Measurements from ENCODE around the gene RPS21.

The RPS21 gene

DNA sequence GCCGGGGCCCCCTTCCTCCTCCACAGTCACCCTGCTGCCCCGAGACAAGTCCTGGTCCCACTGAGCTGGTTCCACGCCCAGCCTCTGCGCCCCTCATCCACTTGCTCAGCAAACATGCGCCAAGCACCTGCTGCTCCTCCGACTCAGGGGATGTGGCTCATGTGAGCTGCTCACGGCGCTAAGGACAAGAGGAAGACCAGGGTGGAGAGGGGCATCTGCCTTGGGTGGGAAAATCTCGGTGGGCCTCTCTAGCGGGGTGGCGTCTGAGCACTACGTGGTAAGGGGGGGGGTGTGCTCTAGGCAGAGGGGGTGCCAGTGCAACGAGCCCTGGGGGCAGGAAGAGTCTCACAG lies 24.3 kb upstream of the RPS21 start:
- no peak overlapping the region for H3K27ac ChIP-seq (replicated peaks)
- DNase-seq (ENCODE audit: low read depth in 1 of 2, low spot score in 1 of 2): no peak

DNA sequence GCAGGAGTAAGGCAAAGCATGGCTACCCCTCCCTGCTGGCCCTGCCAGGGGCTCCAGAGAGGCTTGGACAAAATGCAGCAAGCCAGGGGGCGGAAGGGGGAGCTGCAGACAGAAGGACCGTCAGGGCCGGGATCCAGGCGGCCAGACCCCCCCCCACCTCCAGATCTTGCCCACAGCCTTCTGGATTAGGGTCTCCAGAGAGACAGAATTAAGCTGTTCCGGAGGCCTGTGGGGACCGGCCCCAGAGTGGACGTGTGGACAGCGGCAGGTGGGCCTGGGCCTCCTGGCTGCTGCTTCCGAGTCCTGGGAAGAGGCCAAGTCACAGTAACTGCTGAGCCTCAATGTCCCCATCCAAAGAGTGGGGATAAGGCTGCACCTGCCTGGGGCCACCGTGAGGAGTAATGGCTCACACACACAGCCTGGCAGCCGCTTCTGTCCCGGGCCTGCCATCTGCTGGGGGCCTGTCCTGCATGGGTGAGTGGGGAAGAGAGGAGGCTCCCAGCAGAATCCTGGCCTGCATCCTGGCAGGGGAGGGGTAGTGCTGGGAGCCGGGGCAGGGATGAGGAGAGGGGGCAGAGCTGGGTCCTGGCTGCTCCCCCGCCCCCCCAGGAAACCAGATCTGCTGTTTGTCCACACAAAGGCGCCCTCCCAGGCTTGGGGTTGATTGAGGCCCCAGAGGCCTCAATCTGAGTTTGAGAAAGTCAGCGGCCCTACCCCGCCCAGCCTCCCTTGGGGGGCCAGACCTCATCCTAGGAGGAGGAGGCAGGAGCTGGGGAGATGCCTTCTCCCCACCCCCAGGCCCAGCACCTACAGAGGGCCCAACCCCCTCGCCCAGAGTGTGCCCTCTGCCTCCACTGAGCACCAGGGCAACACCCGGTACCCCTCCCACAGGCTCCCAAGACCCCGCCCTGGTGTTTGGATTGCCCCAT lies 23.6 kb upstream of the RPS21 start:
- no peak for DNase-seq (ENCODE audit: low read depth in 1 of 2, low spot score in 1 of 2)
- Histone ChIP-seq H3K27ac (replicated peaks) (no peak overlapping the region), H3K27me3 (ENCODE audit: insufficient read depth, poor library complexity, severe bottlenecking) (peaks cover 29% of the 10 kb centered on the region), H3K4me3 (replicated peaks; ENCODE audit: insufficient read depth, low read length) (no peak overlapping the region)
- TF ChIP-seq SPI1 (IDR thresholded peaks at IDR 0.05; ENCODE audit: borderline replicate concordance, low read depth) (no peak), GABPA (IDR thresholded peaks at IDR 0.05; ENCODE audit: low read depth) (no peak)
- TF ChIP-seq, protein P1, sequence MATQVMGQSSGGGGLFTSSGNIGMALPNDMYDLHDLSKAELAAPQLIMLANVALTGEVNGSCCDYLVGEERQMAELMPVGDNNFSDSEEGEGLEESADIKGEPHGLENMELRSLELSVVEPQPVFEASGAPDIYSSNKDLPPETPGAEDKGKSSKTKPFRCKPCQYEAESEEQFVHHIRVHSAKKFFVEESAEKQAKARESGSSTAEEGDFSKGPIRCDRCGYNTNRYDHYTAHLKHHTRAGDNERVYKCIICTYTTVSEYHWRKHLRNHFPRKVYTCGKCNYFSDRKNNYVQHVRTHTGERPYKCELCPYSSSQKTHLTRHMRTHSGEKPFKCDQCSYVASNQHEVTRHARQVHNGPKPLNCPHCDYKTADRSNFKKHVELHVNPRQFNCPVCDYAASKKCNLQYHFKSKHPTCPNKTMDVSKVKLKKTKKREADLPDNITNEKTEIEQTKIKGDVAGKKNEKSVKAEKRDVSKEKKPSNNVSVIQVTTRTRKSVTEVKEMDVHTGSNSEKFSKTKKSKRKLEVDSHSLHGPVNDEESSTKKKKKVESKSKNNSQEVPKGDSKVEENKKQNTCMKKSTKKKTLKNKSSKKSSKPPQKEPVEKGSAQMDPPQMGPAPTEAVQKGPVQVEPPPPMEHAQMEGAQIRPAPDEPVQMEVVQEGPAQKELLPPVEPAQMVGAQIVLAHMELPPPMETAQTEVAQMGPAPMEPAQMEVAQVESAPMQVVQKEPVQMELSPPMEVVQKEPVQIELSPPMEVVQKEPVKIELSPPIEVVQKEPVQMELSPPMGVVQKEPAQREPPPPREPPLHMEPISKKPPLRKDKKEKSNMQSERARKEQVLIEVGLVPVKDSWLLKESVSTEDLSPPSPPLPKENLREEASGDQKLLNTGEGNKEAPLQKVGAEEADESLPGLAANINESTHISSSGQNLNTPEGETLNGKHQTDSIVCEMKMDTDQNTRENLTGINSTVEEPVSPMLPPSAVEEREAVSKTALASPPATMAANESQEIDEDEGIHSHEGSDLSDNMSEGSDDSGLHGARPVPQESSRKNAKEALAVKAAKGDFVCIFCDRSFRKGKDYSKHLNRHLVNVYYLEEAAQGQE (IDR thresholded peaks at IDR 0.05; ENCODE audit: insufficient replicate concordance, low read depth): no peak

More for the DNA sequence above, 24.3 kb upstream of the RPS21 start:
- Histone ChIP-seq H3K27me3 (ENCODE audit: insufficient read depth, poor library complexity, severe bottlenecking) (peaks cover 30% of the 10 kb centered on the region), H3K4me3 (replicated peaks; ENCODE audit: insufficient read depth, low read length) (no peak overlapping the region)
- TF ChIP-seq, protein P2, sequence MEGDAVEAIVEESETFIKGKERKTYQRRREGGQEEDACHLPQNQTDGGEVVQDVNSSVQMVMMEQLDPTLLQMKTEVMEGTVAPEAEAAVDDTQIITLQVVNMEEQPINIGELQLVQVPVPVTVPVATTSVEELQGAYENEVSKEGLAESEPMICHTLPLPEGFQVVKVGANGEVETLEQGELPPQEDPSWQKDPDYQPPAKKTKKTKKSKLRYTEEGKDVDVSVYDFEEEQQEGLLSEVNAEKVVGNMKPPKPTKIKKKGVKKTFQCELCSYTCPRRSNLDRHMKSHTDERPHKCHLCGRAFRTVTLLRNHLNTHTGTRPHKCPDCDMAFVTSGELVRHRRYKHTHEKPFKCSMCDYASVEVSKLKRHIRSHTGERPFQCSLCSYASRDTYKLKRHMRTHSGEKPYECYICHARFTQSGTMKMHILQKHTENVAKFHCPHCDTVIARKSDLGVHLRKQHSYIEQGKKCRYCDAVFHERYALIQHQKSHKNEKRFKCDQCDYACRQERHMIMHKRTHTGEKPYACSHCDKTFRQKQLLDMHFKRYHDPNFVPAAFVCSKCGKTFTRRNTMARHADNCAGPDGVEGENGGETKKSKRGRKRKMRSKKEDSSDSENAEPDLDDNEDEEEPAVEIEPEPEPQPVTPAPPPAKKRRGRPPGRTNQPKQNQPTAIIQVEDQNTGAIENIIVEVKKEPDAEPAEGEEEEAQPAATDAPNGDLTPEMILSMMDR (IDR thresholded peaks at IDR 0.05; ENCODE audit: insufficient read depth, low read length): no peak
- TF ChIP-seq SPI1 (IDR thresholded peaks at IDR 0.05; ENCODE audit: borderline replicate concordance, low read depth): no peak
- TF ChIP-seq POLR2AphosphoS5 (IDR thresholded peaks at IDR 0.05; ENCODE audit: low read depth): no peak
- no peak for TF ChIP-seq GABPA (IDR thresholded peaks at IDR 0.05; ENCODE audit: low read depth)
- TF ChIP-seq, protein P1 (IDR thresholded peaks at IDR 0.05; ENCODE audit: insufficient replicate concordance, low read depth): no peak

DNA sequence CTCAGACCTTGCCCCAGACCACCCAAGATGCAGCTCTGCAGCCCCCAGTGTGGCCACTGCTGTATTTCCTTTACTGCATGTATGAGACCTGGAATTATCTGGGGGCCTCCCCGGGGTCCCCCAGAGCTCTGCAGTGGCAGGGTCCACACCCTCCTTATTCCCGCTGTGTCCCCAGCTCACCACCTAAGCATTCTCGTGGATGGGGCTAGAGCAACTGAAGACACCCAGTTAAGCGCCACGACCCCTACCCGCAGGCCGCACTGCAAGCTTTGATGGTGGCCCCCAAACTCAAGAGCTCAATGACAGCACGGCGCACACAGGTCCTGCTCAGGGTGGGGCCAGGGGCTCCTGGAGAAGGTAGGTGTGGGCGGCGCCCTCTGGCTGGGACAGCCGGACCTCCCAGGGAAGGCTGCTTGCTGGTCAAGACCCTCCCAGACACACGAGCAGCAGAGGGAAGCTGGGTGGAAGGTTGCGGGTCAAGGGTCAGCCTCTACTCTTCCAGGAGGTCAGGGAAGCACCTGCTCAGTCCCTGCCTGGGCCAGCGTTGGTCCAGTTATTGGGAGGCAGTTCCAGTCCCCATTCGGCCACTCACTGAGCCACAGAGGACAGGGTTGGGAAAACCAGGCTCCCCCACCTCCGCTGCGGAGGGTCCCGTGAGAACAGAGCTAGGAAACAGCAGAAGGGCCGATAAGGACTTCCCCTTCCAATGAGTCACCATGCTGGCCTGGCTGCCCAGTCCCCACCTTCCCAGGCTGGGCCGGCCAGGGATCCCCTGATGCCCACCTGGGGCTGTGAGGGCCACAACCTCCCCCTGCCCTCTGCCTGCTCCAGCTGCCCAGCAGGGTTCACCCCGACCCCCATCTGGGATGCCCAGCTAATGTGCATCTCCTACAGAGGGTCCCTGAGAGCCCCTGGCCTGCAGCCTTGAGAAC lies 22.7 kb upstream of the RPS21 start:
- DNase-seq (ENCODE audit: low read depth in 1 of 2, low spot score in 1 of 2): no peak
- TF ChIP-seq POLR2AphosphoS5 (IDR thresholded peaks at IDR 0.05; ENCODE audit: low read depth): no peak
- TF ChIP-seq, protein P1 (IDR thresholded peaks at IDR 0.05; ENCODE audit: insufficient replicate concordance, low read depth): no peak
- no peak for TF ChIP-seq SPI1 (IDR thresholded peaks at IDR 0.05; ENCODE audit: borderline replicate concordance, low read depth)
- TF ChIP-seq, protein P2 (IDR thresholded peaks at IDR 0.05; ENCODE audit: insufficient read depth, low read length): no peak
- TF ChIP-seq GABPA (IDR thresholded peaks at IDR 0.05; ENCODE audit: low read depth): no peak
- Histone ChIP-seq H3K27ac (replicated peaks) (no peak overlapping the region), H3K27me3 (ENCODE audit: insufficient read depth, poor library complexity, severe bottlenecking) (peaks cover 31% of the 10 kb centered on the region), H3K4me3 (replicated peaks; ENCODE audit: insufficient read depth, low read length) (no peak overlapping the region)
